NCI-H2081 treated with DMSO at 0.1 percent for 48 hours (cell line): ENCODE results near the gene BMPR1A.
"Not testable (repeated sequence)": the region's sequence is repeated elsewhere in the genome, so short reads cannot be mapped to it uniquely, and the experiment has no call there.

Experiments used
- DNase-seq: peaks from one replicate; lab custom pipeline; 2025; lab: John Stamatoyannopoulos, UW

BMPR1A gene

DNA sequence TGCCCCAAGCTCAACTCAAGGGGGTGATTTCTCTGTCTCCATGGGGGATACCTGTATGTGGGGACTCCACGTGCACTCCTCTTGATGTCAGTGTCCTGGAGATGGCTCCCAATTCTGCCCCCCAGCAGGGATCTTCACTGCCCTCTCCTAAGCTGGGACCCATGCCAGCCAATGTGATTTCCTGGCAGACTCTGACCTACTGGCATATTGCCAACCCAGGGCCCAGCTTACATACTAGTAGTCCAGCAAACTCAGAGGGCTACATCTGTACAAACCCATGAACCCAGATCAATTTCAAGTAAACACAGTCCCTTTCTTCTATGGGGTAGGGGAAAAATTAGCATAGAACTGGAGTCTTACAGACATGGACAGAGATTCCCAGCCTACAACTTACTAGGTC lies 26.2 kb upstream of the BMPR1A start:
- DNase-seq, result no peak

DNA sequence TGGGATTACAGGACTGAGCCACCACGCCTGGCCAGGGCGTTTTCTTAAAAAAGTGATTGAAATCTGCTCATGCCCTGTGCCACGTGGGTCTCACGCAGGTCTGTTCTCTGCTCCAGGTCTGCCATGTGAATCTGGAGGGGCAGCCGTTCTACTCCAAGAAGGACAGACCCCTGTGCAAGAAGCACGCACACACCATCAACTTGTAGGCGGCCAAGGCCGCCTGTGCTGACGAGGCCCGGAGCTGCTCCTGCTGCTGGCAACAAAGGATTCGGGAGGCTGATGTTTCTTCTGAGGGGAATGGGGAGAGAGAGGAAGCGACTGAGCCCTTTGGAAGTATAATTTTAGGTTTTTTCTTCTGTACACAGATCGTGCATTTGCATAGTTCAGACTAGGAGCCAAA lies 23.6 kb upstream of the BMPR1A start:
- DNase-seq, result no peak

DNA sequence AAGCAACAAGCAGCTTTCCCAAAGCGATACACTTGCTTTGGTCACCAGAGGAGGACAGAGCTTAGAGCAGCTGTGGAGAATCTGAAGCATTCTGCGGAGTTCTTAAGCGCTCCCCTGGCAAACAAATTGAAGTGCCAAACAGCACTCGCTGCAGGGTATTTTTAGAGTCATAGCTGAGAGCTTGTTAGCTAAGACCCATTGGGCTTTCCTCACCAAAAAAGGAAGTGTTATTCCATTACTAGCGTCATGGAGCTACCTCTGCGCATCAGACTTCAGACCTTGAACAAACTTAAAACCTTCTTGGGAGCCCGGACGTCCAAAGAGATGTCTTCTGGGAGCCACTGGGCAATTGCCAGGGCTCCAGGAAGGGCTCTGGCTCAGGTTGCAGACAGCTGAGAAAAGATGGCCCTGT lies 23.2 kb upstream of the BMPR1A start:
- no peak for DNase-seq

DNA sequence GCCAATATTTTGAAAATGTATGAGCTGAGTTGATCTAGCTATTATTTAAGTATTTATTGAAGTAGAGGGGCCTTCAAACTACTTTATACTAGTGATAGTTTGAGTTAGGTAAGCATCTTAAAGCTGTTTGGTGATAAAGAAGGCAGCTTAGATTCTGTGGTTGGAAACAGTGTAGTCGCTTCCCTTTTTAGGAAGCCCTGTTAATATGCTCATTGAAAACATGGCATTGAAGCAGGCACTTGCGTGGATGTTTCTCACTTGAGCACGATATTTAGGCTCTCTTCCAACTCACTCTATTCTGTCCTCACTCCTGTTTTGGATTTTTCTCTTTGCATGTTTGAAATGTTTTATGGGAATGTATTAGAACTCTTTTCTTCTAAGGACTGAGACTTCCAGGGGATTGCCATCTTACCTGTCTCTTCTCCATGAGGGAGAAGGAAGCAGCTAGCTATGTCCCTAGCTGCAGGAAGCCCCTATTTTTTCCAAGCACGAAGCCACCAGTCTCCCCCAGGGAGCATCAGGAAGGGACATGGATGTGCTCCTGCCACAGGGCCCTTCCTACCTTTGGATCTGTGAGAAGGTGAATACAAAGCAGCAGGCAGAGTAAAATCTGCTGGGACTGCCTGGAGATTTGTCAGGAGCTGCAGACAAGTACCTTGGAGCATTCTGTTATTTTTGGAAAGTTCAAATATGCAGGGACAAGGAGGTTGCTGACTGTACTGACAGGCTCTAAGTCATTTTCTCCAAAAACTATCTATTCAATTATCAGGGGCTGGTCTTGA lies 22.0 kb upstream of the BMPR1A start:
- no peak for DNase-seq

DNA sequence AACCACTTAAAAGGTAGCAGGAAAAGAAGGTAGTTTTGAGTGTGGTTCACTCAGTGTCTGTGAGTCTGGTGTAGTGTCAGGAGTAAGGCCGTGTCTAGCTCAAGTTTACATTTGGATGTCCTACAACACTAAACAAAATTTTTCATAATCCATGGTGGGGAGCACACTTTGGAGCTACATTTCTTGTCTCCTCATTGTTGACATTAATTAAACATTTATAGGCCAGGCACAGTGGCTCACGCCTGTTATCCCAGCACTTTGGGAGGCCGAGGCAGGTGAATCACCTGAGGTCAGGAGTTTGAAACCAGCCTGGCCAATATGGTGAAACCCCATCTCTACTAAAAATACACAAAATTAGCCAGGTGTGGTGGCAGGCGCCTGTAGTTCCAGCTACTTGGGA lies 21.1 kb upstream of the BMPR1A start:
- DNase-seq, result not testable (repeated sequence)

DNA sequence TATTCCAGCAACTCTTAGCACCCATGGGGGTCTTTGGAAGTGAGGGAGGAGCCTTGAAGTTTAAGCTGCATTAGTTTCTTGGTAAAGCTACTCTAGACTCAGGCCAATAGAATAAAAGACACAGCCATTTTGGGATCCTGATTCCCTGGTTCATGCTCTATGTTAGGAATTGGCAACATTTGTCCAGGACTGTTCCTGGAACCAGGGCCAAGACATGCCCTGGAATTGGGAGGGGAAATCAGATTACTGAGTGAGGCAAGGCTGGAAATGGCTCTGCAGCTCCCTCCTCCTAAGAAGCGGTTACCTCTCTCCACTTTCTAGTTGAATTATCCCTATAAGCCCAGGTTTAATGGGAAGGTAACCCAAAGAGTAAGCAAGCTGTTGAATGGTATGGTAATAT lies 14.2 kb upstream of the BMPR1A start:
- no peak for DNase-seq

DNA sequence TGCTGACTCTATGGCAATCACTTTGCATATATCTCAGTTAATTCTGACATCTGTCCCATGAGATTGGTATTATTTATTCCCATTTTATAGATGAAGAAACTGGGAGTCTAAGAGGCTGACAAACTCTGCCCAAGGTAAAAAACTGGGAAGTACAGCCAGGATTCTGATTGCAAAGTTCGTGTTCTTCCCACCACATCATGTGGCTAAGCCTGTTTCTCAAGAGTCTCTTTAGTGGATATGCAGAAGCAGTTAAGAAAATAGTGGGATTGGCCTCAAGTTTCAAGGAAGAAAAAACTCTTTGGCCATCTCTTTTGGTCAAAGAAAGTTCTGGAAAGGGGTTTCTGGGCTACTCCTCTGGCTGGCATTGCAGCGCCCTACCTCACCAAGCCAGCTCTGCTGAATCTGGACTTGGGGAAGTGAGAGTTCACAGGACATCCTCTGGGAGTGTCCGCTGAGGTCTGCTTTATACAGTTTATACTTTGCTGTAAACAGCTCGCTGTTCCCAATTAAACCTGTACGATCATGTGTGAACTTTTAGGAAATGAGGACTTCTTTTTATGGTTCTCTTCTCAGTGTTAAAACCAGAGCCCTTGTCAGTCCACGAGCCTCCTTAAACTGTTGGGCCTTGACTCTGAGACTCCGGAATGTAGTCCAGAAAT lies 12.2 kb upstream of the BMPR1A start:
- no peak for DNase-seq

DNA sequence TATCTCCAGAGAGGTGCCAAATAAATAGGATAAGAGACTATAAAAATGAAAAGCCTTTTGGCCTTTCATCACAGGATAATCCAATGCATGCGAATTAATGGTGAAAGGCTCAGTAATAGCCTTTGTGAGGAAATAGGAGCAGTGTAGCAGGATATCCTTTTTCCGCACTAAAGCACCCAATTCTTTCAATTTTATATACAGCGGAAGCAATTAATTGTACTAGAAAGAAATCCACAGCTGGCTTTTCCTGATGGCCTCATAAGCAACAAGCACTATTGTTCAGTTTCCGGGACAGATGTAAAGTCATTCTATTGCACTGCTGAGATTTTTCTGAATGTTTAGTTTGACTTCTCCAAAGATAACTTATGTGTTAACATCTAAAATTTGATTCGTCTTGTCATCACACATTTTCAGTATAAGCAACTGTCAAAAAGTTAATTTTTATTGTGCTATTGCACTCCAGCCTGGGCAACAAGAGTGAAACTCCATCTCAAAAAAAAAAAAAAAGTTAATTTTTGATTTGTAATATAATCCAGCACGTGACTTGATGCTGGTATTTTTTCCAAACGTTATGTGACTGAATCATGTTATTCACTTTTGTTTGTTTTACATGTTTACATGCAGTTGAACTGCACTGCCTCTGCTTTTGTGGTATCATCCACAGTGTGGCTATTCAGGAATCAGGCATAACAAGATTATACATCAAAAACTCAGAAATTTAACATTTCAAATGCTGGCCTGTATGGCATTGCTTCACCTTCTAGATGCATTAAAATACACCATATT lies 8.4 kb upstream of the BMPR1A start:
- no peak for DNase-seq

DNA sequence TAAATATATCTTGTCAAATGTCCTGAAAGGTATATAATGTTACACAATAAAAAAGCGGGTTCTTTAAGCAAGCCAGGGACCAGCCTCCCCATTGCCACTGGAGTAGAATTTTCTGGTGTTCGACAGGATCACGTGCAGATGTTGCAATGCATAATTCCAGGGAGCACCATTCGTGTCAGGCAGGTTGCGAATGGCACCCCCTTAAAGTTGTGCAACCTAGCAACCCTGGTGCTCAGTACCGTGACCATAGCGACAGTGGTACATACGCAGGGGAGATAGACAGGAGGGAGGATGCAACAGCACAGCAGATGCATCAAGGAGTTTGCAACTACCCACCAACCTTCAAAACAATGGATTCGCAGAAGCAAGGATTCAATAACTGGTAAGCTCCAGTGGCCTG lies 6.6 kb upstream of the BMPR1A start:
- no peak for DNase-seq

DNA sequence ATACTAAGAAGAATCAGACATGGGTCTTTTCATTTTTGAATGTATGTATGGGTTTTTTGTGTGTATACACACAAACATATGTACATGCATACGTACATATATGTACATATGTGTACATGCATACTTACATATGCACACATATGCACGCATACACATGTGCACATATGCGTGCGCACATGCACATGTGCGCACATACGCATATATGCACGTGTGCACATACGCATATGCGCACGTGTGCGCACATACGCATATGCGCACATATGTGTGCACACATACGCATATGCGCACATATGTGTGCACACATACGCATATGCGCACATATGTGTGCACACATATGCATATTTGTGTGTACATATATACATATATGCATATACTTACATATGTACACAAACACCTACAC lies 4.9 kb upstream of the BMPR1A start:
- DNase-seq, result no peak

DNA sequence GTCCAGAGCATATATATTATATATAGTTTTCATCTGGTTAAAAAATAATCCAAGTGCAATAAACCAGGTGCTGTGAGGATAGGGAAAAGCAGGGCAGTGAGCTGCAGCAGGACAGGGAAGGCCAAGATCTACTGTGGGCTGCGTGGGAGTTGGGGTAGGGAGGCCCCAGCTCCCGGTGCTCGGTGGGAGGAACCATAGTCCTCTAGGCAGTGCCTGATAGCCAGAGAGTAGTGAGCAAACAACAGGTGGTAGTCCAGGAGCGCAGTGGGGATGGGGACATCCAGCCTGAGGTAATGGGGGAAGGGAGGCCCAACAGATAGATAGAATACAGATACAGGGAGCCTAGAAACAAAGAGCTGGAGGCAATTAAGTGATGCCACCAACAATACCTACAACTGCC lies 4.1 kb upstream of the BMPR1A start:
- no peak for DNase-seq

DNA sequence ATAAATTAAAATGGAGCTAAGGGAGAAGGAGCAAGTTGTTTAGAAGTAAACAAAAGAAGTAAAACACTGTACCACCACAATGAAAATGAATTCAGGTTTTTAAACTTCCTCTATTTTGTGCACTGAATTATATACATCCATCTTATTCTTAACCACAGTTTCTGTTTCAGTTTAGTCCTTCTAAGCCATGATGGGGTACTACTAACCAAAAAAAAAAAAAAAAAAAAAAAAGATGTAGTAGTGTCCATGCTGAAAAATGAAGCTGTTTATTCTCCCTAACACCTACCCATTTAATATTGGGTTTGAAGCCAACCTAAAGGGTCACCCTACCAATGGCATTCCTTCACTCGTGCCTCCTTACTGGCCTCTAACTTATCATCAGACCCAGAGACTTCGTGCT lies 3.4 kb upstream of the BMPR1A start:
- DNase-seq, result no peak

DNA sequence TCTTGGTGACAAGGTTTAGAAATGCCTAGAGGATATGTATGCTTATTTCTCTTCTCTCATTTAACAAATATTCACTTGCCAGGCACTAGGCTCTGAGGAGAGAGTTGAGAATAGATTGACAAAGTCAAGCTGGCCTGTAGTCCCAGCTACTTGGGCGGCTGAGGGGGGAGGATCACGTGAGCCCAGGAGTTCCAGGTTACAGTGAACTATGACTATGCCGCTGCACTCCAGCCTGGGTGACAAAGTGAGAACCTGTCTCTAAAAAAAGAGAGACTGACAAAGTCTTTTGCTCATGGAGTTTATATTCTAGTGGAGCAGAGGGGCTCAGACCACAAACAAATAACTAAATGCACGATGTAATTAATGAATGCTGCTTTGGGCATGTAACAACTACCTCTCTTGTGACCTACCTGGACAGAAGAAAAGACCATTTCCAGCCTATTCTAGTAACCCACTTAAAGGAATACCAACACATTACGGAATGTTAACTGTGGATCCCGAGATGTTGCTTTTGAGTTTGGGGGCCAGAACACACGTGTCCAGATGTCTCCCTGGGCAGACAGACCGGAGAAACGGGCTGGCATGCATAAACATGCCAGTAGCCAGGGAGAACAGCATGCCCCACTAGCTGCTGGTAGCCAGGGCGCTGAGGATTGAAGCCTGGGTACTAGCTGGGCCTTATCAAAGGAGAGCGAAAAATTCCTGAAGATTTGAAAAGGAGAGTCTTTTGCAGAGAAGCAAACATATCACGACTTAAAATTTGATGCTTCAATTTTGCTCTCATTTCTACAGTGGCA lies 2.6 kb upstream of the BMPR1A start:
- DNase-seq, result no peak

DNA sequence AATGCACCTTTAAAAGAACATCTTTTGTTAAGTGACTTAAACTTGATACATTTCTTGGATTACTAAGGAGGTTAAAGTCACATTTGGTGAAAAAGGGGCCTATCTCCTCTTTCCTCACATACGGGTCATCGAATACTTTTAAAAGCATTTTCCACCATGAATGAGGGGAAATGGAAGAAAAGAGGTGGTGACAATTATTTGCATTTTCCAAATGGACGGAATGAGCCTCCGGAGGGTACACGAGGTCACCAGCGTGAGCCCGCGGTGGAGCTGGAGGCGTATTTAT lies 1.0 kb upstream of the BMPR1A start:
- no peak for DNase-seq

DNA sequence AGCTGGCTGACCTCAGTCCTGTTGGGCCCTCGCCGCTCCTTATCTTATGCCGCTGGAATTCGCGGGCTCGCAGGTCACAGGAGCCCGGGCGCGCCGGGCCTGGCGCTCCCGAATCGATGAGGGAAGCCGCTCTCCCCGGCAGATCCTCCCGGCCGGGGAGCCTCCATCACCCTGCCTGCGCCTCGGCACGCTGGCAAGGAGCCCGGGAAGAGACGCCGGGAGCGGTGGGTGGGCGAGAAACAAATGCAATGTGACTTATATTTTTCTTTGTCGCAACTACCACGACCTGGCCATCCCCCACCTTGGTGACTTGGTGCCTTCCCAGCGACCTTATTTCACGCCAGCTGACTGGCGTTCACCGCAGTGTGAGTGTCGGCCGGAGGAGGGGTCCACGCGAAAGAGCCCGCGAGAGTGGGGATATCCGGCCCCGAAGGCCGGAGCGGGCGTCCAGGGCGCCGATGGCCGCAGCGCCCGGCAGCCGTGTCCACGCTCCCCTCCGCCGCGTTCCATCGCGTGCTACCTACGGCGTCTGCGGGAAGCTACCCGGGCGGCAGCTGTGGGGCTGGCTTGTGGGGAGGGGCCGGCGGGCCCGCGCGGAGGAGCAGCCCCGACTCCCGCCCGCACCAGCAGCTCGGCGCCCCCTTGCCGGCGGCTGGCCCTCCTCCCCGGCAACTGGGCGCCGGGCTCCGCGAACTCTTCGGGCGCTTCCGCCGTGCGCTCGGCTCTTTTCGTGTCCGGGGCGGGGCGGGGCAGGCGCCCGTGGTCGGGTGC lies 494 bp upstream of the BMPR1A start:
- DNase-seq, result peak; percentile 39

DNA sequence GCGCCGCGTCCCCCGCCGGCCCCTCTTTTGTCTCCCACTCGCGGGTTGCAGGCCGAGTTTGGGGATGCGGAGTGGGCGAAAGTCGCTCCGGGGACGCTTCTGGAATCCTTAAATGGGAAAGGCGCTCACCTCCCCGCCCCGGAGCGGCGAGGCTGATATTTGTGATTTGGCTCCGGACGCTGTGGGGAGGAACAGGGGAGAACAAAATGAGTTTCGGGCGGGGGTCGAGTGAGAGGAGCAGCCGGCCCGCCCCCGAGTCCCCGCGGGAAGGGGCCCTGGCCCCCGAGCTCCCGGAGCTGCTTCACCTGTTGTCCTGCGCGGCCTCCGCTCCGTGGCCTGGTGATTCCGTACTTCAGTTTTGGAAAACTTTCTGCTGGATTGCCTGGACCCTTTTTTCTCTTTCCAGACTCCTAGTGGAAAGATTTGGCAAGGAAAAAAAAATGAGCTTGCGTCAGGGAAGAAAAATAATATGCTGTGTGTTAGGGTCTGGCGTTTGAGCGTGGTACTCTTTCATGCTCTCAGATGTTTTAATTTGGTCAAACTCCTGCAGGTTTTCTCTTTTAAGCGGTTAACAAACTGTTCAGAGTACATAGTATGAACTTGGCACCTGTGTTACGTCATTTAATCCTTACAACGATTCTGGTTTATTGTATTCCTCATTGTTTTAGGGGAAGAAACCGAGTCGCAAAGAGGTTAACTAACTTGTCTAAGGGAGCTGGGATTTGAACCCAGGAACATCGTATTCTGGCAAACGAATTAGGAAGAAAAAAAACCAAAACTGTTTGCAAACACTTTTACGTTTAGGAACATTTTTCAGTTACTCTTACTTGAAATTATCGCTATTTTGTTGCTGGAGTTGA lies 924 bp downstream of the BMPR1A start:
- no peak for DNase-seq

DNA sequence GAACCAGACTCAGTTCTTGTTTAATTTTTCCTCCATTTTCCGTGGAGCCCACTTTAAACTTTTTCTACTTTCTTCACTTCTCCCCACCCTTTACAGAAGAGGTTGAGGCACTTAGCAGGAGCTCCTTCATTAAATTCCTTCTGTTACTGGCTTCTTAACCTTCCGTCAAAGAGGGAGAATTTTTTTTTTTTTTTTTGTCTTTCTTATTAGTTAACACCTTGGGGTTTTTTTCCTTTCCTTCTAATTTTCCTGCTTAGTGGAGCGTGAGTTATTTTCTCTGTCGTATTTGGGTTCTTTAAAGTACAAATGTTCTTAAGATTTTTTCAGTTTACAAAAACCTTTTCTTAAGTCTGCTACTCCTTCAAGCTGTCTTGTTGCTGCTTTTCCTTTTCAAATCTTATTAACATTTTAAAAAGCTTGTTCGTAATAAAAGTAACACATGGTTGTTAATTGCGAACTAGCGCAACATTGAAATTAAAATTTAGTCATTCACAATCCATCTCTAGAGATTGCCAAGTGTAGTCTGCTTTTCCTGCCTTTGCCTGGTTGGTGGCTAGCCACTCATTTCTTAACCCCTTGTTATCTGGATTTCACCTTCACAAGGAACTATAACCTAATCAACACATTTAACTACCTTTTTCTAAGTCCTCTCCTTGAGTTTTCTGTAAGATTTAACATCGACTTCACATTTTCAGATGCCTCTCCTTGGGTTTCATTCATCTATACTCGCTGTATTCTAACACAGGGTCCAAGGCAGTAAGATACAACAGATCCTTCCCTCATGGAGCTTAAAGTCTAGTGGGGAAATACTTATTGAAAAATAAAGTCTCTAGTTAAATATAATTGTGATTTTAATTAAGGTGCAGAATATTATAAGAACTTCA lies 2.0 kb downstream of the BMPR1A start:
- no peak for DNase-seq

DNA sequence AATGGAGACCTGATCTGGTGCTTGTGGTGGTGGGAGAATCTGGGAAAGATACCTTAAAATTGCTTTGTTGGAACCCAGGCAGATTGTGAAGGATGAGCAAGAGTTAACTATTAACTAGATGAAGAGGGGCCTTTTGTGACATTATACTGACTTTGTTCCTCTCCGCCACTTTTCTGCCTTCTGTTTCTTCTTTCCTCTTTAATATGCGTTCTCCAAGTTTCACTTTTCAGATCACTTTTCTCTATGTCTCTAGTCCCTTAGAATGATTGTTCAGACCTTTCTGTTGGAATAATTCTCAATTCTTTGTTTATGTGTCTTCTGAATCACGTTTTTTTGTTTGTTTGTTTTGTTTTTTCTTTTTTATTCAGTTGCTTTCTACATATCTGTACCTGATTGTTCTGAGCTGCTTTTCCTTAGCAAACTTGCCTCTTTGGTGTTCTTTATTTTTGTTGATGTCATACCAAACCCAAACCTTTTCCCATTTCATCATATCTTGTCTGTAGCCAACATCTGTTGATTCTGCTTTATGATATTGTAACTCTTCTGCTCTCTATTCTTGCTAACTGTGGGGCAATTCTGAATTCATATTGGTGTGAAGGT lies 2.8 kb downstream of the BMPR1A start:
- DNase-seq, result no peak

DNA sequence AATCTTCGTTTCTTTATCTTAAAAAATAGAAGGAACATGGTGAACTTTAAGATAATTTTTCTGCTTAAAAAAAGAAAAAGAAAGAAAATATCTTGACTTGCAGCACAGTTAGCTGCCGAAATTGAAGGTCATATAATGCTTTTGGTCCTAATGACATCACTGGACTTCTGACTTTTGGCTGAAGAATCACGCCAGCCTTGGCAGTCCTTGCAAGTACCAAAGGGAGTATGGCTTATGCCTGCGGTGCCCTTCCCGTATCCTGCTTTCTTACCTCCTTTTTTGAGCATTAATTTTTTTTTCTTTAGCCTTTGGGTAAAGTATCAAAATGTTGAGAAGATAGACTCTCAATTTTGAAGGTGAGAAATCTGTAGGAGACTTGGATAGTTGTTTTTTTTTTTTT lies 7.0 kb downstream of the BMPR1A start:
- DNase-seq, result no peak
